Activated CD4-positive, alpha-beta memory T cell treated with anti-CD3 and anti-CD28 coated beads, Interleukin-2, amount 10 ng/mL, durations not matched to agents 7 days and 5 days (primary cell): ENCODE results near the gene SPP2. TPM values are rescaled to one million over a fixed set of nuclear protein-coding genes. Genes with fewer than 3 reads are reported as not detected.

Experiments used
- CTCF ChIA-PET: fragments of 350-600 bp; sonication (Branson Sonifier 250); formaldehyde crosslinking; loops from one replicate; lab custom pipeline; 2021; ENCODE audit warnings: antibody characterized with exemption, inconsistent platforms; lab: Charles Lee
- POLR2A ChIA-PET: fragments of 350-600 bp; sonication (Branson Sonifier 250); formaldehyde crosslinking; loops from one replicate; lab custom pipeline; 2021; ENCODE audit warnings: antibody characterized with exemption; lab: Charles Lee
- DNase-seq: peaks from one replicate; pipeline ENCODE4 v3.0.0-alpha.2; 2020
- H3K27ac Mint-ChIP-seq: one replicate; pipeline ENCODE4 v1.8.0; 2021; ENCODE audit warnings: mild to moderate bottlenecking, mixed read lengths
- H3K27me3 Mint-ChIP-seq: one replicate; pipeline ENCODE4 v1.8.0; 2021; ENCODE audit warnings: mixed read lengths
- H3K36me3 Mint-ChIP-seq: one replicate; pipeline ENCODE4 v1.8.0; 2021; ENCODE audit warnings: low read depth, mixed read lengths
- H3K4me1 Mint-ChIP-seq: one replicate; pipeline ENCODE4 v1.8.0; 2021; ENCODE audit warnings: mixed read lengths
- H3K4me3 Mint-ChIP-seq: one replicate; pipeline ENCODE4 v1.8.0; 2021; ENCODE audit warnings: mild to moderate bottlenecking, mixed read lengths
- H3K9me3 Mint-ChIP-seq: one replicate; pipeline ENCODE4 v1.8.0; 2021; ENCODE audit warnings: mixed read lengths
- total RNA-seq, 2 experiments: library from RNA; stranded (reverse); gene quantifications; one replicate each; pipeline ENCODE4 v1.2.3, GENCODE V29; 2021

The SPP2 gene
- total RNA-seq, 2 experiments from 2014 or later, result not detected

DNA sequence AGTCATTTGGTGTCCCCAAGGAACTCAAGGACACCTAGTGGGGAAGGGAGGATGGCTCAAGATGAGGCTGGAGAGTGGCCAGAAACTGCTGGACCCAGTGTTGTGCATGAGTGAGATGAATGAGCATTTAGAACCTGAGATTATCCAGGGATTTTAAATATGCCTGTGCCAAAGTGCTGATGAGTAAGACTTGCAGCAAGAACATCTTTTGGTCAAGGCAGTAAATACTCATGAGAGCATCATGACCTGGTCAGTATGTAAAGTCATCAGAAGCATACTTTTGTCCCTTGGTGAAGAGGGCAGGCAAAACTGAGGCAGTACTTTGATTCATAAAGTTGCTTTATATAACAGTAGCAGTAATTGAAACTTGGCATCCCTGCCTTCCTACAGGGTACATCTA is 3.1 kb upstream of the SPP2 start:
- no peak overlapping the region for H3K27ac Mint-ChIP-seq
- peaks cover 18% of the 10 kb centered on the region for H3K27me3 Mint-ChIP-seq
- ChIA-PET POLR2A (no interaction called here), CTCF (no interaction called here)
- no peaks in the 10 kb centered on the region for H3K4me1 Mint-ChIP-seq
- DNase-seq, result no peak
- H3K36me3 Mint-ChIP-seq, result no peaks in the 10 kb centered on the region
- H3K4me3 Mint-ChIP-seq, result no peak overlapping the region
- H3K9me3 Mint-ChIP-seq, result peaks cover 7% of the 10 kb centered on the region

DNA sequence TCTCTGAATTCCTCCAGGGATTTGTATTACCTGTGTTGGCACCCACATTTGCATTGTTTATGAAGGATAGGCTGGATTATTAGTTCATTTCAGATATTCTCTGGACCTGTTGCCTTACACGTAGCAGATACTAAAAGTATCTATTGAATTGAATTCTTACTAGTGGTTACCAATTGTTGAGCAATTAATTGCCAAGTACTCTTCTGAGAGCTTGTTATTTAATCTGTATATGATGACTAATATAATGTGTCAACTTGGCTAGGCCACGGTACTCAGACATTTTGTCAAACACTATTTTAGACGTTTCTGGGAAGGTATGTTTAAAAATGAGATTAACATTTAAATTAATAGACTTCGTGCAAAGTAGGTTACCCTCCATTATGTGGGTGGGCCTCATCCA is 2.5 kb upstream of the SPP2 start:
- Mint-ChIP-seq H3K4me3 (no peak overlapping the region), H3K36me3 (no peaks in the 10 kb centered on the region), H3K27me3 (peaks cover 14% of the 10 kb centered on the region), H3K27ac (no peak overlapping the region), H3K4me1 (no peaks in the 10 kb centered on the region), H3K9me3 (peaks cover 7% of the 10 kb centered on the region)
- no peak for DNase-seq
- ChIA-PET CTCF (no interaction called here), POLR2A (no interaction called here)

DNA sequence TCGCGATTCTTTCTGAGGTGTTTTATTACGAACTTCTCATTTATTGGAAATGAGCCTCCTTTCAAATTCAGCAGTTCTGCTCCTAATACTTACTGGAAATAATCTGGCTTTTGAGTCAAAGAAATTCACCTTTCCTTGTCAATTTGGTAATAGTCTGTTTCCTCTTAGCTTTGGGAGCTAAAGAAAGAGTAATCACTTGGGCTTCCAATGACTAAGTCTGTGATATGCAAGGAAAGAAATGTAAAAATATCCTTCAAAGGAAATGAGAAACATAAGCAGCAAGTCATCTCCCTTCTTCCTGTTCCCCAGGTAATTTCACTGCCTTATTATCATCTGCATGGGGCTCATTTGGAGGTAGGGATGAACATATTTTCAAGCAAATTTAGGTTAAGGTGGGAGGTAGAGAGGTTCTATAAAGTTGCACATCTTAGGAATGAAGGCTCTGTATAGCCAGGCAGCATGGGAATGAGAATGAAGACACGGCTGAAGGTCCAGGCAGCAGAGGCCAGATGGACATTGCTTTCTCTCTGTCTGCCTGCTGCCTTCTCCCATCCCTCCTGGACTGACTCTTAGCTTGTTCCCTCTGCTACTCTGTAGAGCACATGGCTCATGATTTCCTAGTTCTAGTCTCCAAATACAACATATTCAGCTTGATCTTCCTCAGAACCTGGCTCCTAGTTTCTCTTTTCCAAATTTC is 1.0 kb downstream of the SPP2 start:
- Mint-ChIP-seq H3K4me3 (no peak overlapping the region), H3K4me1 (no peaks in the 10 kb centered on the region), H3K27ac (no peak overlapping the region), H3K36me3 (no peaks in the 10 kb centered on the region), H3K9me3 (peaks cover 7% of the 10 kb centered on the region), H3K27me3 (peaks cover 16% of the 10 kb centered on the region)
- no peak for DNase-seq
- ChIA-PET CTCF (interaction anchor here (0.5 to 1.7 kb wide), 2 partner anchors 75 to 449 kb away, joined by 3 to 4 read pairs; no protein-coding TSS in a partner anchor), POLR2A (no interaction called here)

DNA sequence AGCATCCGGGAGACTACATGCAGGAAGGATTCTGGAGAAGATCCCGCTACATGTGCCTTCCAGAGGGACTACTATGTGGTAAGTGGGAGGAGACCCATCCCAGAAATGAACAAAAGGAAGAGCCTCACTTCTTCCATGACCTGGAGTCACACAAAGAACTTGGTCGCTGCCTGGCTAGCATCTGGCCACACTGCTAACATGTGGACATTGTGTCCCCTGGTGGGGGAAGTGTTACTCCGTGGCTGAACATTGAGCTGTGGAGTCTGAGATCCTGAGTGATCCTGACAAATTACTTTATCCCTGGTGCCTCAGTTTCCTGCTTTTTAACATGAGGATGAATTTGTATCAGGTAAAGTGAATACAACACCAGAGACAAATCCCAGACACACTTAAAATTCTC is 8.4 kb downstream of the SPP2 start:
- CTCF ChIA-PET, result no interaction called here
- Mint-ChIP-seq H3K27me3 (peaks cover 23% of the 10 kb centered on the region), H3K36me3 (no peaks in the 10 kb centered on the region), H3K4me3 (no peak overlapping the region), H3K4me1 (peaks cover 2% of the 10 kb centered on the region), H3K27ac (no peak overlapping the region), H3K9me3 (no peaks in the 10 kb centered on the region)
- POLR2A ChIA-PET, result no interaction called here
- DNase-seq, result no peak

DNA sequence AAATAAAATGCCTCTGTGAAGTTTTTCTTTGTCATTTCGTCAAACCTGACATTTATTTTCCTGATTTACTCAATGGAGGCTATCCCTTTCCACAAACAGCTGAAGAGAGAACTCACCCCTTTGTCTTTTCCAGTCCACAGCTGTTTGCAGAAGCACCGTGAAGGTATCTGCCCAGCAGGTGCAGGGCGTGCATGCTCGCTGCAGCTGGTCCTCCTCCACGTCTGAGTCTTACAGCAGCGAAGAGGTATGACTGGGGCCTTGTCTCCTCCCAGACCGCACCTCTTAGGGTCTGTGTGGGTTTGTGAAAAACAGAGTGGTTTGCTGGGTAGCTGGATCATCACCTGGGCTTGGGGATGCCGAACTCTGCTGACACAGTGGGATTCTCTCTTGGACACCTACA is 9.7 kb downstream of the SPP2 start:
- ChIA-PET CTCF (no interaction called here), POLR2A (no interaction called here)
- Mint-ChIP-seq H3K27me3 (peaks cover 29% of the 10 kb centered on the region), H3K4me1 (peaks cover 2% of the 10 kb centered on the region), H3K4me3 (no peak overlapping the region), H3K27ac (no peak overlapping the region), H3K36me3 (no peaks in the 10 kb centered on the region), H3K9me3 (no peaks in the 10 kb centered on the region)
- no peak for DNase-seq

DNA sequence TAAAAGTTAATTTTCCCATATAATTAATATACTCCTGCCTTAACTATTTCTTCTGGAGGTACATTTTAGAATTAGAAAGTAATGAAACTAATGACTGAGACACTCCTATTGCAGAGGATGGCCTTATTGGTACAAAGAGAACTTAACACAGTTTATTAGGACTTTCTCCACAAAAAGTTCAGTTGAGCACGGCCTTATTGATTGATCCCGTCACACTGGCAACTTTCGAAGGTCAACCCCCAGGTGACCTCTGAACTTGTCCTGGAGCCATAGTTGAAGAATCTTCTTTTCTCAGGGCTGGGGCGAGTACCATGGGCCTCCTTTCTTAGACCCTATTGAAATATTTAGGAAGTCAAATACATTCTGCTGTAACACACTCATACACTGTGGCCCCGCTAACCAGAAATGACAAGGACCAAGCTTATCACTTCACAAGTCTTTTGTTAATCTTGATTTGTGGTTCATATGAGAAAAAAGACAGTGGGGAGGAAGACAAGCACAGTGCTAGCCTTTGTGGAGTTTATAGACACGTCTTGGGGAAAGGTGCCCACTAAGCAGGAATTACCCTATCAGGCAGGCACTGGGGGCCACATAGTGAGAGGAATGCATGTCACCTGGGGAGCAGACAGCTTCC is 11.2 kb downstream of the SPP2 start:
- Mint-ChIP-seq H3K4me1 (peaks cover 2% of the 10 kb centered on the region), H3K27ac (no peak overlapping the region), H3K9me3 (no peaks in the 10 kb centered on the region), H3K4me3 (no peak overlapping the region), H3K36me3 (no peaks in the 10 kb centered on the region), H3K27me3 (peaks cover 25% of the 10 kb centered on the region)
- ChIA-PET CTCF (no interaction called here), POLR2A (no interaction called here)
- DNase-seq, result no peak

DNA sequence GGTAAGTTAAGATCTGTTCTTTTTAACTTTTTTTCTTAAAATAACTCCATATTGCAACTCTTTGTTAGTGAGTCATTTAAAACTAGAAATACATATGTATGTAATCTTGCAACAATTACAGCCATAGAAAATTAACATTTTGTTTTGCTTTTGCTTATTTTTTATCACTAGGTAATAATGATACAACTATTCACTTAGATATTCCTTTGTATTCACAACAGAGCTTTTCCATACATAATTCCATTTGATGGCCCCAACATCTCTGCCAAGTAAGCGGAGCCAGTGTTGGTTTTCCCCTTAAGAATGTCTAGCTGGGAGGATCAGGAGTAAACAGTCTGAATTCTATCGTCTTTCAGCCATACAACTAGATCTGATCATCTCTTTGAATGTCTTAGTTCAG is 16.1 kb downstream of the SPP2 start:
- Mint-ChIP-seq H3K27ac (no peak overlapping the region), H3K9me3 (peaks cover 12% of the 10 kb centered on the region), H3K27me3 (peaks cover 17% of the 10 kb centered on the region), H3K4me3 (no peak overlapping the region), H3K4me1 (peaks cover 3% of the 10 kb centered on the region), H3K36me3 (no peaks in the 10 kb centered on the region)
- ChIA-PET POLR2A (no interaction called here), CTCF (no interaction called here)
- no peak for DNase-seq

DNA sequence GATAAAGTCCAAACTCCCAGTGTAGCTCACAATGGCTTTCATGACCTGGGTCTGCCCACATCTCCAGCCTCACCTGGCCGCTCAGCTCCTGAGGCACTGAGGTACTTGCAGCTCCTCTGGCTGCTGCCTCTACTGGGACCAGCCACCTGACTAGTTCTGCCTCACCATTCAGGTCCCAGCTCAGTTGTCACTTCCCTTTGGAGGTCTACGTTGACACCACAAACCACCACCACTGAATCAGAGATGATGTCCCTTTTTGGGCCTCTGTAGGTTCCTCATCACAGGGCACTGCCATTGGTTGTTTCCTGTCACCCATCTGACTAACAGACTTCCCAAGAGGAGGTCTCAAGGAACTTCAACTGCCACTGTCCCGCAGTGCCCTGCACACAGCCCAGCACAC is 21.2 kb downstream of the SPP2 start:
- Mint-ChIP-seq H3K36me3 (no peaks in the 10 kb centered on the region), H3K4me3 (no peak overlapping the region), H3K4me1 (peaks cover 7% of the 10 kb centered on the region), H3K27ac (no peak overlapping the region), H3K27me3 (peaks cover 2% of the 10 kb centered on the region), H3K9me3 (peaks cover 12% of the 10 kb centered on the region)
- ChIA-PET POLR2A (interaction anchor here (2.2 kb wide), 1 partner anchor 39 kb away, joined by 9 read pairs; no protein-coding TSS in a partner anchor), CTCF (interaction anchor here (0.9 kb wide), 2 partner anchors 61 to 138 kb away, joined by 3 read pairs; no protein-coding TSS in a partner anchor)
- DNase-seq, result peak; percentile 34

DNA sequence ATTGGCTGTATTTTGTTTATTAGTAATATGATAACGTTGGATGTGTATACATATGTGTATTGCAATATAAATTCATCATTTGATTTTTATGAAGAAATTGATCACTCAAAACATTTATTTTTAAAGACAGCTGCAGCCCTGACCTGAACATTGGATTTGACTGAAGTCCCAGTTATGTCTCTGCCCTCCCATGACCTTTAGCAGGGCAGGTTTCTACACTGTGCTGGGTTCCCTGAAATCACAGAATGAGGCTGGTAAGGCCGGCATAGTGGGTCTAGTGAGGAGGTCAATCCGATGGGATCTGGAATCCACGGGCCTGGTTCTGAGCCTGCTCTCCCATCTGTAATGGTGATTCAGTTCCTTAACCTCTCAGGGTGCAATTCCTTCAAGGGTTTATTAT is 22.0 kb downstream of the SPP2 start:
- Mint-ChIP-seq H3K4me3 (no peak overlapping the region), H3K4me1 (peaks cover 11% of the 10 kb centered on the region), H3K36me3 (no peaks in the 10 kb centered on the region), H3K27ac (no peak overlapping the region), H3K27me3 (peaks cover 4% of the 10 kb centered on the region), H3K9me3 (peaks cover 12% of the 10 kb centered on the region)
- ChIA-PET CTCF (no interaction called here), POLR2A (interaction anchor here (0.6 to 2.2 kb wide), 2 partner anchors 40 to 160 kb away, joined by 3 to 9 read pairs; no protein-coding TSS in a partner anchor)
- DNase-seq, result no peak

DNA sequence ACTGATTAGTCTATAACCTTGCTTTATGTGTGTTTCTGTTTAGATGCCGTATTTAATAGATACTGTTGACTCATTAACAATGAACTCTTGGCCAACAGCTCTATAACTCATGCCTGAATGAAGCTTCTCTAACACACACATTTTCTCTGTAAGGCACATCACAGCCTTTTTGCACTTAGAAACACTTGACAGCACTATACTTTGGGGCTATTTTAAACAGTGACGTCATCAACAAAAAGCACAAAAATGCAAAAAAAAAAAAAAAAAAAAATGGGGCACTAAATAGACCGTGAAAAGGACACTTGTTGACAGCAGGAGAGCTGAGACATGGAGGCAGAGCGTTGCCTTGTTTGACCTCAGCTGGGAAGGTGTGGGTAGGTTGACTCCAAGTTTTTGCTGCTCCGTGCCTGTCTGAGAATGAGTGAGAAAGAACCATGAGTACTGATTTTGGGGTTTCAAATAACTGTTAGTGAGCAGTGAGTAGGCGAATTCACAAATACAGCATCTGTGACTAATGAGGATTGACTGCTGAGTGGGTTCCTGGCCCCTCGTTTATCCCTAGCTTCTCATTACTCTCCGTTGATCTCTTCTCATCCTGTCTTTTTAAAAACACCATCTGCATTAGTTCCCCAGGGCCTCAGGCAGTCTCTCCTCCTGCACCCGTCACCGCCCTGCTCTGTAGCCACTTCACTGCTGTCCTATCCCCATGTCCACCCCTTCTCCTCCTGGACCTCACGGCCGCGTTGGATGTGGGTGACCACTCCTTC is 24.4 kb downstream of the SPP2 start:
- H3K27ac Mint-ChIP-seq, result no peak overlapping the region
- ChIA-PET CTCF (no interaction called here), POLR2A (no interaction called here)
- H3K9me3 Mint-ChIP-seq, result peaks cover 2% of the 10 kb centered on the region
- DNase-seq, result no peak
- H3K4me3 Mint-ChIP-seq, result no peak overlapping the region
- no peaks in the 10 kb centered on the region for H3K36me3 Mint-ChIP-seq
- H3K4me1 Mint-ChIP-seq, result peaks cover 12% of the 10 kb centered on the region
- H3K27me3 Mint-ChIP-seq, result peaks cover 4% of the 10 kb centered on the region

DNA sequence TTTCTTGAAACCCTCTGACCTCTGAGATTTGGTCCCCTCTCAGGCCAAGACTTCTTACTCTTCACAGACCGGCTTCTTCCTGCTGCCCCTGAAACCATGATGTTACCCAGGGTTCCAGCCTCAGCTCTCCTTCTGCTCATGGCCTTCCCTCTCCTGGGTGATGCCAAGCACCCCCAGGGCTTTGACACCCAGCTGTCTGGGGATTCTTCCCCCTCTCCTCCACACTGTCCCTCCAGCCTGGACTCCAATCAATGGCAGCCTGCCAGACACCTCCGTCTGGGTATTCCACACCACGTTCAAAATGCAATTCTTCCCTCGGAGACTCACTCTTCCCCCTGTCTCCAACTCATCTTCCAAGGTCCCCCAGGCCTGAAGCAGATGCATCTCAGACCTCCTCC is 25.0 kb downstream of the SPP2 start:
- ChIA-PET CTCF (no interaction called here), POLR2A (no interaction called here)
- Mint-ChIP-seq H3K36me3 (no peaks in the 10 kb centered on the region), H3K4me3 (no peak overlapping the region), H3K4me1 (peaks cover 12% of the 10 kb centered on the region), H3K9me3 (no peaks in the 10 kb centered on the region), H3K27ac (no peak overlapping the region), H3K27me3 (peaks cover 4% of the 10 kb centered on the region)
- DNase-seq, result no peak

DNA sequence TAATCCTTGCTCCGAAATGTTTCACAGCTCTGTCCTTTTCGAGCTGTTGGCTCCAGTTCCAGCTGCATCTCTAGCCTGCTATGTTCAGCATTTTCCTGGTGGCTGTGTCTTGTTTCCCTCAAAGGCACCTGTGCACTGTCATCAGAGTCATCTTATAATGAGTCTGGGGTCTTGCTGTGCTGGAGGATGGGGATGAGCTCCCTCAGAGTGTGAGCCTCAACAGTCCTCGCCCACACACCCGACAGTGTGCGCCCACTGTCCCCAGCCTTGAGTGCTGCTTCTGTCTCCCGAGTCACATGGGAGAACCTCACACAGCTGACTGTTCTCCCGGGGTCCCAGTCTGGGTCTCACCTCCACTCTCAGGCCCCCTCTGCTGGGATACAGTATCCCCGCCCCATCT is 25.4 kb downstream of the SPP2 start:
- ChIA-PET CTCF (no interaction called here), POLR2A (no interaction called here)
- H3K27ac Mint-ChIP-seq, result no peak overlapping the region
- H3K36me3 Mint-ChIP-seq, result no peaks in the 10 kb centered on the region
- no peak for DNase-seq
- H3K4me1 Mint-ChIP-seq, result peaks cover 12% of the 10 kb centered on the region
- peaks cover 4% of the 10 kb centered on the region for H3K27me3 Mint-ChIP-seq
- no peak overlapping the region for H3K4me3 Mint-ChIP-seq
- H3K9me3 Mint-ChIP-seq, result no peaks in the 10 kb centered on the region

DNA sequence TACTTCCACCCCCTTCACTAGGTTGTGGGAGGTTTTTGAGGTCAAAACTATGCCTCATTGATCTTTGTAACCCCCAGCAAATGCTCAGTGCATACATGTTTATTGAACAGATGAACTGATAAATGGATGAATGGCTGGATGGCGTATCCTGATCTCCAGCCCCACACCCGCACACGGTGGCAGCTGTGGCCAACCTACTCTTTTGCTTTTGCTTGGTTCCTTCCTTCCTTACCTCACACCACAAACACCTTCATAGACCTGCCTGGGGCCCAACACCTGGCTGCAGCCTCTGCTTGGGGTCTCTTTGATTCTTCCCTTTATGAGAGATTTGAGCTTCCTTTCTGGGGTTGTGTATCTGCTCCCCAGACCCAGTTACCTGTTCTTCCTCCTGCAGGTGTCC is 25.9 kb downstream of the SPP2 start:
- ChIA-PET POLR2A (interaction anchor here (1.2 kb wide), 1 partner anchor 488 kb away, joined by 3 read pairs; no protein-coding TSS in a partner anchor), CTCF (no interaction called here)
- DNase-seq, result no peak
- Mint-ChIP-seq H3K9me3 (no peaks in the 10 kb centered on the region), H3K4me3 (no peak overlapping the region), H3K4me1 (peaks cover 12% of the 10 kb centered on the region), H3K27me3 (peaks cover 4% of the 10 kb centered on the region), H3K36me3 (no peaks in the 10 kb centered on the region), H3K27ac (no peak overlapping the region)
